HepG2 (cell line): ENCODE data around the gene CREB1. TPM values are rescaled to one million over a fixed set of nuclear protein-coding genes. Genes with fewer than 3 reads are reported as not detected.
A peak's percentile ranks its signal among the peaks of the same experiment; 100 is the strongest.

ENCODE experiments used
- ARNTL ChIP-seq: sonication (generic); formaldehyde crosslinking; IDR thresholded peaks from 2 replicates; pipeline ENCODE4 v1.4.0; 2020; ENCODE audit warnings: mild to moderate bottlenecking, missing genetic modification reagents
- CREBL2 ChIP-seq: sonication (generic); formaldehyde crosslinking; IDR thresholded peaks from 2 replicates; pipeline ENCODE4 v1.8.1; 2023; ENCODE audit warnings: missing genetic modification reagents, mild to moderate bottlenecking, borderline replicate concordance
- HMG20B ChIP-seq: conservative IDR thresholded peaks from 2 replicates; pipeline ENCODE4 v1.6.1; 2016; ENCODE audit warnings: missing genetic modification reagents, missing compliant biosample characterization
- NFAT5 ChIP-seq: sonication (generic); formaldehyde crosslinking; IDR thresholded peaks from 2 replicates; pipeline ENCODE4 v1.4.0; 2020; ENCODE audit warnings: missing genetic modification reagents
- RAD51 ChIP-seq: fragments of 450-650 bp; IDR thresholded peaks from 2 replicates; pipeline ENCODE4 v1.6.1; 2016; ENCODE audit warnings: borderline replicate concordance
- RARA ChIP-seq: IDR thresholded peaks from 2 replicates; pipeline ENCODE4 v1.6.1; 2016; ENCODE audit warnings: missing genetic modification reagents, missing compliant biosample characterization
- SNAPC5 ChIP-seq: sonication (generic); formaldehyde crosslinking; IDR thresholded peaks from 2 replicates; pipeline ENCODE4 v1.8.1; 2023; ENCODE audit warnings: mild to moderate bottlenecking, missing genetic modification reagents, borderline replicate concordance
- ZBTB39 ChIP-seq: sonication (generic); formaldehyde crosslinking; IDR thresholded peaks from 2 replicates; pipeline ENCODE4 v1.5.0; 2020; ENCODE audit warnings: missing genetic modification reagents
- ZNF18 ChIP-seq: sonication (generic); formaldehyde crosslinking; IDR thresholded peaks from 2 replicates; pipeline ENCODE4 v1.8.0; 2022; ENCODE audit warnings: mild to moderate bottlenecking, missing genetic modification reagents; ENCODE audit not compliant: insufficient replicate concordance
- ZNF609 ChIP-seq: sonication (generic); formaldehyde crosslinking; IDR thresholded peaks from 2 replicates; pipeline ENCODE4 v1.4.0; 2020; ENCODE audit warnings: mild to moderate bottlenecking, missing genetic modification reagents, borderline replicate concordance
- ZNF678 ChIP-seq: sonication (generic); formaldehyde crosslinking; IDR thresholded peaks from 2 replicates; pipeline ENCODE4 v1.4.0; 2020; ENCODE audit warnings: mild to moderate bottlenecking, missing genetic modification reagents
- ZSCAN21 ChIP-seq: sonication (generic); formaldehyde crosslinking; IDR thresholded peaks from 2 replicates; pipeline ENCODE4 v1.8.0; 2022; ENCODE audit warnings: mild to moderate bottlenecking, missing genetic modification reagents, moderate library complexity, borderline replicate concordance
- polyA plus RNA-seq, 8 experiments: library from polyadenylated mRNA; depleted of rRNA in 3 of 8; stranded (reverse) in 7 of 8; unstranded in 1 of 8; fragments of >200 nt; fragmentation: Illumina TruSeq in 4 of 8; extraction: Trizol in 4 of 8; gene quantifications; 2 replicates each; pipeline versions ENCODE4 v1.2.1 to v1.2.3, GENCODE V29; 2011 to 2016; ENCODE audit warnings: low read depth in 4 of 8, missing spikeins in 1 of 8, mixed read lengths in 1 of 8; ENCODE audit not compliant: insufficient read depth in 1 of 8
- total RNA-seq, 5 experiments: library from RNA; depleted of rRNA; stranded (reverse); fragments of >200 nt; fragmentation: Illumina TruSeq; extraction: Trizol; gene quantifications; 2 replicates each; pipeline ENCODE4 v1.2.3, GENCODE V29; 2016; ENCODE audit warnings: low read depth in 1 of 5

The CREB1 gene
- total and polyA plus RNA-seq, 2 of the 13 experiments (the other 11 are each of a cell fraction or from before 2014, with no cell fraction given) = 51.8 to 51.9 TPM

GRCh38 chr2:207625014-207625907 lies 95.5 kb downstream of the CREB1 start, which contains the start of gene METTL21A (continued):
- TF ChIP-seq NFAT5 (CRISPR knock-in tag) (peak; percentile 42; the same call in 1 of the 2 replicates), ZSCAN21 (CRISPR knock-in tag) (peak; percentile 96), ZBTB39 (CRISPR knock-in tag) (peak; percentile 83), SNAPC5 (CRISPR knock-in tag) (peak; percentile 17; the same call in 1 of the 2 replicates), HMG20B (CRISPR knock-in tag) (peak; percentile 53; the same call in 1 of the 2 replicates), RARA (CRISPR knock-in tag) (peak; percentile 44; the same call in 1 of the 2 replicates), ZNF678 (CRISPR knock-in tag) (no peak; the same call in 1 of the 2 replicates), CREBL2 (CRISPR knock-in tag) (peak; percentile 54; the same call in 1 of the 2 replicates), ARNTL (CRISPR knock-in tag) (0 out of 2 replicates have a peak, but pooled peaks have one; percentile 89), RAD51 (no peak), ZNF18 (peak; percentile 93), ZNF609 (CRISPR knock-in tag) (peak; percentile 64; the same call in 1 of the 2 replicates)
